Smooth muscle cell (in vitro differentiated cells): ENCODE results near the gene IP6K1. TPM values are rescaled to one million over a fixed set of nuclear protein-coding genes. Genes with fewer than 3 reads are reported as not detected.

Source experiments
- DNase-seq: peaks from one replicate; lab custom pipeline; 2025; ENCODE audit not compliant: unreplicated experiment; lab: John Stamatoyannopoulos, UW
- H2AFZ ChIP-seq: fragments of 200-600 bp; sonication (generic); 2 replicates; pipeline ENCODE4 v1.6.0; 2016; ENCODE audit warnings: antibody characterized with exemption, low read depth, mild to moderate bottlenecking
- H3F3A ChIP-seq: fragments of 200-600 bp; sonication (generic); 2 replicates; pipeline ENCODE4 v1.6.0; 2017; ENCODE audit warnings: antibody characterized with exemption, low read depth
- H3K27ac ChIP-seq: fragments of 200-600 bp; sonication (generic); 2 replicates; pipeline ENCODE4 v1.5.1; 2016; ENCODE audit warnings: low read depth, mild to moderate bottlenecking
- H3K27me3 ChIP-seq: fragments of 200-600 bp; sonication (generic); 2 replicates; pipeline ENCODE4 v1.6.1; 2016; ENCODE audit warnings: low read depth, mild to moderate bottlenecking
- H3K36me3 ChIP-seq: fragments of 200-600 bp; sonication (generic); 2 replicates; pipeline ENCODE4 v1.5.1; 2016; ENCODE audit warnings: low read depth
- H3K4me1 ChIP-seq: fragments of 200-600 bp; sonication (generic); 2 replicates; pipeline ENCODE4 v1.5.1; 2016; ENCODE audit warnings: low read depth
- H3K4me2 ChIP-seq: fragments of 200-600 bp; sonication (generic); 2 replicates; pipeline ENCODE4 v1.6.0; 2016; ENCODE audit warnings: mild to moderate bottlenecking
- H3K4me3 ChIP-seq: fragments of 200-600 bp; sonication (generic); 2 replicates; pipeline ENCODE4 v1.5.1; 2016; ENCODE audit warnings: mild to moderate bottlenecking
- H3K79me2 ChIP-seq: fragments of 200-600 bp; sonication (generic); 2 replicates; pipeline ENCODE4 v1.6.0; 2016; ENCODE audit warnings: low read depth, mild to moderate bottlenecking
- H3K9ac ChIP-seq: fragments of 200-600 bp; sonication (generic); 2 replicates; pipeline ENCODE4 v1.6.0; 2016; ENCODE audit warnings: low read depth
- H3K9me3 ChIP-seq: fragments of 200-600 bp; sonication (generic); replicated peaks from 2 replicates; pipeline ENCODE4 v1.5.1; 2016; ENCODE audit warnings: low read depth
- H4K20me1 ChIP-seq: fragments of 200-600 bp; sonication (generic); 2 replicates; pipeline ENCODE4 v1.6.0; 2016; ENCODE audit warnings: low read depth
- WGBS: methylation state at CpG from one replicate; pipeline ENCODE4 v1.1.7; 2016; ENCODE audit warnings: low lambda C conversion rate; 5-methylcytosine and 5-hydroxymethylcytosine counted together
- polyA plus RNA-seq: library from polyadenylated mRNA; unstranded; fragments of >200 nt; fragmentation: Nextera tagmentation; extraction: Ambion mirVana; gene quantifications from 2 replicates; pipeline ENCODE4 v1.2.1, GENCODE V29; 2016
- total RNA-seq: library from RNA; depleted of rRNA; stranded (reverse); fragments of >200 nt; gene quantifications from 2 replicates; pipeline ENCODE4 v1.2.3, GENCODE V29; 2014
- TF ChIP-seq, protein P1 (sequence below): fragments of 200-600 bp; sonication (generic); IDR thresholded peaks from 2 replicates; pipeline ENCODE4 v1.5.1; 2017; ENCODE audit warnings: borderline replicate concordance, mild to moderate bottlenecking, antibody characterized with exemption; ENCODE audit not compliant: insufficient read depth, poor library complexity, severe bottlenecking

IP6K1 gene
- total and polyA plus RNA-seq, 2 experiments from 2014 or later = 23.0 to 31.1 TPM

DNA sequence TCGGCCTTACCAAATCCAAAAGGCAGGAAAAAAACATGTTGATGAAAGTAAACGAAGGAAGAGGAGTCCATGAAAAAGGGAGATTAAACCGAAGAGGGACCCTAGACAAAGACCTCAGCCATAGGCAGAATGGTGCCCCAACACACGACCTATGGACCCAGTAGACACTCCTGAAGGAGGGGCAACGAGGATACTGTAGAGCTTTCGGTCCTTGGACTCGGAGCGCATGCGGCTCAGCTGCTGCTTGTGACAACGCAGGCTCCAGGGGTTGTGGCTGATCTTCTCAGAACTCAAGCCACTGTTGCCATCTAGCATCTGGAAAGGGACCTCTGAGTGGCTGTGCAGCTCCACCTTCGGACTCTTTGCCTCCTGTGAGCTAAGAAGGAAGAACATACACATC, 53.7 kb downstream of the IP6K1 start:
- Histone ChIP-seq H3F3A (no peaks in the 10 kb centered on the region), H3K4me1 (no peaks in the 10 kb centered on the region), H2AFZ (no peak overlapping the region), H3K79me2 (peaks cover 6% of the 10 kb centered on the region), H3K9me3 (no peaks in the 10 kb centered on the region), H3K9ac (no peak overlapping the region), H3K4me3 (no peak overlapping the region), H3K36me3 (peaks cover under 1% of the 10 kb centered on the region), H4K20me1 (peaks cover 6% of the 10 kb centered on the region), H3K27ac (no peak overlapping the region), H3K4me2 (no peak overlapping the region), H3K27me3 (no peaks in the 10 kb centered on the region)
- TF ChIP-seq, protein P1, sequence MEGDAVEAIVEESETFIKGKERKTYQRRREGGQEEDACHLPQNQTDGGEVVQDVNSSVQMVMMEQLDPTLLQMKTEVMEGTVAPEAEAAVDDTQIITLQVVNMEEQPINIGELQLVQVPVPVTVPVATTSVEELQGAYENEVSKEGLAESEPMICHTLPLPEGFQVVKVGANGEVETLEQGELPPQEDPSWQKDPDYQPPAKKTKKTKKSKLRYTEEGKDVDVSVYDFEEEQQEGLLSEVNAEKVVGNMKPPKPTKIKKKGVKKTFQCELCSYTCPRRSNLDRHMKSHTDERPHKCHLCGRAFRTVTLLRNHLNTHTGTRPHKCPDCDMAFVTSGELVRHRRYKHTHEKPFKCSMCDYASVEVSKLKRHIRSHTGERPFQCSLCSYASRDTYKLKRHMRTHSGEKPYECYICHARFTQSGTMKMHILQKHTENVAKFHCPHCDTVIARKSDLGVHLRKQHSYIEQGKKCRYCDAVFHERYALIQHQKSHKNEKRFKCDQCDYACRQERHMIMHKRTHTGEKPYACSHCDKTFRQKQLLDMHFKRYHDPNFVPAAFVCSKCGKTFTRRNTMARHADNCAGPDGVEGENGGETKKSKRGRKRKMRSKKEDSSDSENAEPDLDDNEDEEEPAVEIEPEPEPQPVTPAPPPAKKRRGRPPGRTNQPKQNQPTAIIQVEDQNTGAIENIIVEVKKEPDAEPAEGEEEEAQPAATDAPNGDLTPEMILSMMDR = no peak
- 98% methylated on average over 11 of the region's 11 CpGs for WGBS
- no peak for DNase-seq

DNA sequence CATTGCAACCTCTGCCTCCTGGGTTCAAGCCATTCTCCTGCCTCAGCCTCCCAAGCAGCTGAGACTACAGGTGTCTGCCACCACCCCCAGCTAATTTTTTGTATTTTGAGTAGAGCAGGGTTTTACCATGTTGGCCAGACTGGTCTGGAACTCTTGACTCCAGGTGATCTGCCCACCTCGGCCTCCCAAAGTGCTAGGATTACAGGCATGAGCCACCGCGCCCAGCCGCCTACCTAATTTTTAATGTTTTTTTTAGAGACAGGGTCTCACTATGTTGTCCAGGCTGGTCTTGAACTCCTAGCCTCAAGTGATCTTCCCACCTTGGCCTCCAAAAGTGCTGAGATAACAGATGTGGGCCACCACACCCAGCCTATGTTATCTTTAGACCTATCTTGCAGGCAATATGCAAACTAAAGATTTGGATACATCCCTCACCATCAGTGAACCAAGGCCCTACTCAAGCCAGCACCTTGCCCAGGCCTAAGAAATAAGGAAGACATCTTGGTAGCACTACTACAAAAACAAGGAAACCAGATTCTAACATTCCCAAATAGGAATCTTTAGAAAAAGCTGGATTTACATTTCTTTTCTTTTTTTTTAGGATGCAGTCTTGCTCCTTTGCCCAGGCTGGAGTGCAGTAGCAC, 56.3 kb downstream of the IP6K1 start:
- Histone ChIP-seq H3K36me3 (no peaks in the 10 kb centered on the region), H3K4me2 (no peak overlapping the region), H3K4me3 (no peak overlapping the region), H3K9me3 (no peaks in the 10 kb centered on the region), H4K20me1 (peaks cover 6% of the 10 kb centered on the region), H3F3A (no peaks in the 10 kb centered on the region), H3K27me3 (no peaks in the 10 kb centered on the region), H2AFZ (no peak overlapping the region), H3K27ac (no peak overlapping the region), H3K79me2 (peaks cover 6% of the 10 kb centered on the region), H3K9ac (no peak overlapping the region), H3K4me1 (no peaks in the 10 kb centered on the region)
- TF ChIP-seq, protein P1 = no peak
- WGBS = 99% methylated on average over 4 of the region's 4 CpGs
- DNase-seq = no peak

GRCh38 chr3:49727924-49728361, 58.4 kb downstream of the IP6K1 start:
- H3K27ac ChIP-seq = no peak overlapping the region
- no peaks in the 10 kb centered on the region for H3K36me3 ChIP-seq

More at GRCh38 chr3:49727924-49728361, 58.4 kb downstream of the IP6K1 start:
- H3F3A ChIP-seq = peaks cover 8% of the 10 kb centered on the region
- H3K4me3 ChIP-seq = no peak overlapping the region
- no peaks in the 10 kb centered on the region for H3K9me3 ChIP-seq
- H3K79me2 ChIP-seq = peaks cover 6% of the 10 kb centered on the region
- no peaks in the 10 kb centered on the region for H3K27me3 ChIP-seq
- TF ChIP-seq, protein P1 = no peak
- H4K20me1 ChIP-seq = no peaks in the 10 kb centered on the region
- H3K9ac ChIP-seq = no peak overlapping the region
- no peak overlapping the region for H3K4me2 ChIP-seq
- WGBS = 98% methylated on average over 15 of the region's 15 CpGs
- no peak for DNase-seq
- no peak overlapping the region for H2AFZ ChIP-seq
- peaks cover 2% of the 10 kb centered on the region for H3K4me1 ChIP-seq
